ENCODE data around the gene KCNJ6.
"Not testable (repeated sequence)": the region's sequence is repeated elsewhere in the genome, so short reads cannot be mapped to it uniquely, and the experiment has no call there.

The KCNJ6 gene, protein sequence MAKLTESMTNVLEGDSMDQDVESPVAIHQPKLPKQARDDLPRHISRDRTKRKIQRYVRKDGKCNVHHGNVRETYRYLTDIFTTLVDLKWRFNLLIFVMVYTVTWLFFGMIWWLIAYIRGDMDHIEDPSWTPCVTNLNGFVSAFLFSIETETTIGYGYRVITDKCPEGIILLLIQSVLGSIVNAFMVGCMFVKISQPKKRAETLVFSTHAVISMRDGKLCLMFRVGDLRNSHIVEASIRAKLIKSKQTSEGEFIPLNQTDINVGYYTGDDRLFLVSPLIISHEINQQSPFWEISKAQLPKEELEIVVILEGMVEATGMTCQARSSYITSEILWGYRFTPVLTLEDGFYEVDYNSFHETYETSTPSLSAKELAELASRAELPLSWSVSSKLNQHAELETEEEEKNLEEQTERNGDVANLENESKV

DNA sequence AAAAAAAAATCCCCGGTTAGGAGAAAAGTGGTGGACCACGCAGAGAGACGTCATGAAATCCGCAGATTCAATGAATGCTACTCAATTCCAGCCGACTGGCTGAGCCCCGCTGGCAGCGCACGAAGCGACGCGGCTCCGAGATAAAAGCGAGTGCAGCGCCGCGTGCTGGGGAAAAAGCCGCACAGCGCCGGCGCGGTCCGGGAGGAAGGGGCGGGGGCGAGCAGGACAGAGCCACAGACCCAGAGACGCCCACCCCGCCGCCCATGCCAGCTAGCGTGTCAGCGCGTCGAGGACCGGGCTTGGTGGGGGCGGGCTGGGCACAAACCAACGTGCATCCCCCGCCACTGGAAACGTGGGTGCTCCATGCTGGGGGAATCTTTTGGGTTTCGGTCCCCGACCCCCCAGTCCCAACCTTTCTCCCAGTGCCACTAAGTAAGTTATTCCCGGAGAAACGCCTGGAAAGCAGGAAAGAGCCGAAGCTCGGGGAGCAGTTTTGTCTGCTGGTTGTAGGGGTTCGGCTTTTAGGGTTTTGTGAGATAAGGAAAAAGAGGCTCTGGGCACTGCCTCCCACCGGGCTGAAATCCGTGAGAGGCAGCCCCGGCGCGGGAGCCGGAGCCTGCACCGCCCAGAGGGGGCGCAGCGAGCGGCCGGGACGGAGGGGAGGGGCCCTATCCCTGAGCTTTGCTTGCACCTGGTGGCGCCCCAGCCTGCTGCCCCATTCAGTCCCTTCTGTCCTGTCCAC is at the start of gene KCNJ6:
TSS of gene KCNJ6 (minus strand) at position 148 of the 742 bp plus-strand sequence. CDS start 75,775 bp downstream, outside the sequence.
- DNase-seq, result peak; percentile 83

DNA sequence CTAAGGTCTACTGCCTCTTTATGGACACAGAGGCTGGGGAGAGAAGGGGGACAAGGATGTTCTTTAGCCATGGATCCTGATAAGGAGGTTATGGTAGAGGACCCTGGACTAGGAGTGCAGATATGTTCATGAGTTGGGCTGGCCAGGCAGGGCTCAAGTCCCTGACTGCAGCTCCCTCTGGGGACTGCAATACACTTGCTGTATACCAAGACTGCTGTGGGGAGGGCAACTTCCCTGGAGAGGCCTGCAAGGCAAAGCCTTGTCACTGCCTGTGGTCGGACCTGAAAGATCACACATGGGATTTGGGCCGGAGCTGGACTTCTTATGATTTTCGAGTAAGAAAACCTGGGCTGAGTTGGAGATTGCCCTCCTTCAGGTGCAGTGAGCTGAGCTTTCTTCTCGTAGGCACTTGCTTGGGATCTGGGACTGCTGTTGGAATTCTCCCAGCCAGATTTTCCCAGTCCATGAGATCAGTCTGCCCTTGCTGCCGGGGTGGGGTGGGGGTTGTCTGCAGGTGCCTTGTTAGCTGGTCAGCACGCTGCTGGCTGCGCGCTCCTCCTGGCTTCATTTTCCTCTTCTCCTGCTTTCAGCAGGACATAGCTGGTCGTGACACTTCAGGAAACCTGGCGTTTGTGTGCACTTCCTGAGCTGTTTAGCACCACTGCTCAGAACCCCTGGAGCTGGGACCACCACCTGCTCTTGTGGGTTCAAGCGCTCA is 49.0 kb upstream of the KCNJ6 start:
- no peak for DNase-seq

DNA sequence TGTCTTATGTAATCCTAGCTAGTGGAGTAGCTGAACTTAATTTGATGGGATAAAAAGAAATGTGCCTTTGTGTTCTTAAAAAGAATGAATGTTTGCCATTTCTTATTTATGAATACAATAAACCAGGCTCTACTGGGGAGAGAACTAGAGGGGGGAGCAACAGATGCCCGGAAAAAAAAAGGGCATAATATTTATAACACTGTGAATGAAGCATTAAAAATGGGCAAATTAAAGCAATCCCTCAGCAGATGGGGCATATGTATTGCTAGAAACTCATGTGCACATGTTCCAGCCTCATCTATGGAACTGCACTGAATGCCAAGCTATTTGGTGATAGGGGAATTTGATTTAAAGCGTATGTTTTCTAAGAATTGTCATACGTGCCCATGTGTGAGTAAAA is 42.3 kb upstream of the KCNJ6 start:
- no peak for DNase-seq

DNA sequence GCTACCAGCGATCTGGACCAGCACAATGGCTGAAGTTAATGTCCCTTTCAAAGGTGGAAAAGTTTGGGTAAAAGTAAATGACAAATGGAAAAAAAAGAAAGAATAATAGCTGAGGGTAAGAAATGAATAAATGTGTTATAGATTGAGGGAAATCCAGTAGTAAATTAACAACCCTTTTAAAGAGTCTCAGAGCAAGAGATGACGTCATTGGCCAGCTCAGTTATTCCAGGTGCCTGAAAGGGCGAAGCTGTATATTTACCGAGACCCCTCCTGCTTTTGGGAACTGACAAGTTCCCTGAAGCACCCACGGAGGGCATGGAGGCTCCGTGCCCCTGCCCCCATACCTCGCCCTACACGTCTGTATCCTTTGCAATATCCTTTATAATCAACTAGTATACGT is 40.5 kb upstream of the KCNJ6 start:
- DNase-seq, result no peak

DNA sequence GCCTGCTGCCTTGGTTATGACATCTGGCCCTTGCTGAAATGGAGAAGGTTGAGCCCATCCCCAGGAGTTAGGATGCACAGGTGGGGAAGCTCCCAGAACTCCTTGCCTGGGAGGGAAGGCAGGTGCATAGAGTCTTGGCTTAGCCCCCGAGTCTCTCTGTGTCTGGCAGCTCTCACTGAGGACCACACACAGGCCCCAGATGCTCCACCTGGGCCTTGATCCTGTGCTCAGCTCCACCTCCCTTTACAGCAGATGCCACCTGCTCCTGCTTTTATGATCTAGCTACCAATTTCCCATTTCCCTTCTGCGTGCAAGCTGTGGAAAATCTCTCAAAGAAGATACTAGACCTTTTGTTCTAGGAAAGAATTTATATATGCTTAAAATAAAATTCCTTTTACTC is 28.8 kb upstream of the KCNJ6 start:
- no peak for DNase-seq

DNA sequence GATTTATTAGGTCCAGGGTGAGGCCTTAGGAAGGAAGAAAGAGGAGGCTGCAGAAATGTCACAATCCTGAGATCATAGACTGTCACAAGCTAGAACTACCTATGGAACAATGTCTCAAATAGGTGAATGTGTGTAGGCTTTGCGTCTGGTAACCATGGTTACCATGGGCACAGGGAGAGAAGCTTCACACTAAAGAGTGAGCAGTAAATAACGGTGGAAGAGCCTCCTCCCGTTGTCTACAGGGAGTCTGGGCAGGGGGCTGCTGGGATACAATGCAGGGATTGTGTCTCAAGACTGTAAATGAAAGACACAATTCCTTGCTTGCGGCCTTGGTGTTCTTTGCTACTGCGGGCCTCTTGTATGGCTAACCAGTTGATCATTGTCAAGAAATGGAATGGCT is 28.2 kb upstream of the KCNJ6 start:
- no peak for DNase-seq

DNA sequence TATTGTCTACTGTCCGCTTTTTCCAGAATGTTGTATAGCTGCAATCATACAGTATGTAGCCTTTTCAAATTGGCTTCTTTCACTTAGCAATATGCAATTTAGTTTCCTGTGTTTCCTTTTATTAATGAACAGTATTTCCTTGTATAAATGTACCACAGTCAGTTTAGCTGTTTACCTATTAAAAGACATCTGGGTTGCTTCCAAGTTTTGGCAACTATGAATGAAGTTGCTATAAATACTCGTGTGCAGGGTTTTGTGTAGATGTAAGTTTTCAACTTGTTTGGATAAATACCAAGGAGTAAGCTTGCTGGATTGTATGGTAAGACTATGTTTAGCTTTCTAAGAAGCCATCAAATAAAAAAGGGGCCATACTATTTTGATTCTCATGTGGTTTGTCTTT is 24.4 kb upstream of the KCNJ6 start:
- DNase-seq, result no peak

DNA sequence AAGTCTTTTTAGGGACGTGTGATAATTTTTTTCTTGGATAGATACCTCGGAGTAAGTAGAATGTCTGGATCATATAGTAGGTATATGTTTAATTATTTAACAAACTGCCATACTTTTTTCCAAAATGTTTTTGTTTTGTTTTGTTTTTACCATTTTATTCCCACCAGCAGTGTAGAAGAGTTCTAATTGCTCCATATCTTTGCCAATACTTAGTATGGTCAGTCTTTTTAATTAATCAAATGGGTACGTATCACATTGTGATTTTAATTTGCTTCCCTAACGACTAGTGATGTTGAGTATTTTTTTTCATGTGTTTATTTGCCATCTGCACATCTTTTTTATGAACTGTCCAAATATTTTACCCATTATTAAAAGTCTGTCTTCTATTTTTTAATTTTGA is 23.6 kb upstream of the KCNJ6 start:
- DNase-seq, result no peak

DNA sequence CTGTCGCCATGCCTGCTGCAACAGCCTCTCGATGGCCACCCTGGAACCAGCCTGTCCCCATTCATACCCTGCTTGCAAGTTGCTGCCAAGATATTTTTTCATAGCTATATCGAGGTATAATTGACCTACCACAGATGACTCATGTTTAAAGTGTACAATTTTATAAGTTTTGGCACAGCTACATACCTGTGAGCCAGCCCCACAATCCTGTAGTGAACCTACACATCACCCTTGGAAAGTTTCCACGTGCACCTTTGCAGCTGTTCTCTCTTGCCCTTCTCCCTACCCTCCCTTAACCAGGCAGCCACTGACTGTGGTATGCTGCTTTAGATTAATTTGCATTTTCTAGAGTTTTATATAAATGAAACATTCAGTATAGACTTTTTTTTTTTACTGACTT is 23.0 kb upstream of the KCNJ6 start:
- DNase-seq, result no peak

DNA sequence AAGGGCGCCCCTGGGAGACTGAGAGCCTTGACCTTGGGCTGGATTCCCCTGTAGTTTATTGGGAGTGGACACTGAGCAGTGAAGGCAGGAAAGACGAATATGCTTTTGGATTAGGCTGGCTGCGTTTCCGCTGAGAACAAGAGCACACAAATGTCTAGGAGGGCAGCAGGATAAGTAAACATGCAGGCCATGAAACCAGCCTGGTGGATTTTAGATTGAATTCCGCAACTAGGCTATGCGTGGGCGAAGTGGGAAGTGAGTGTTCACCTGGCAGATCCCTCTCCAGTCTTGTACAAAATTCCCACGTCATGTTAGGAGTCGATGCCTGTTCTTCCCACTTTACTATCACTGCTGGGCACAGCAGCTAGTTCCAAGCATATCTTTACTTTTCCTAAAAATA is 21.4 kb upstream of the KCNJ6 start:
- DNase-seq, result no peak

DNA sequence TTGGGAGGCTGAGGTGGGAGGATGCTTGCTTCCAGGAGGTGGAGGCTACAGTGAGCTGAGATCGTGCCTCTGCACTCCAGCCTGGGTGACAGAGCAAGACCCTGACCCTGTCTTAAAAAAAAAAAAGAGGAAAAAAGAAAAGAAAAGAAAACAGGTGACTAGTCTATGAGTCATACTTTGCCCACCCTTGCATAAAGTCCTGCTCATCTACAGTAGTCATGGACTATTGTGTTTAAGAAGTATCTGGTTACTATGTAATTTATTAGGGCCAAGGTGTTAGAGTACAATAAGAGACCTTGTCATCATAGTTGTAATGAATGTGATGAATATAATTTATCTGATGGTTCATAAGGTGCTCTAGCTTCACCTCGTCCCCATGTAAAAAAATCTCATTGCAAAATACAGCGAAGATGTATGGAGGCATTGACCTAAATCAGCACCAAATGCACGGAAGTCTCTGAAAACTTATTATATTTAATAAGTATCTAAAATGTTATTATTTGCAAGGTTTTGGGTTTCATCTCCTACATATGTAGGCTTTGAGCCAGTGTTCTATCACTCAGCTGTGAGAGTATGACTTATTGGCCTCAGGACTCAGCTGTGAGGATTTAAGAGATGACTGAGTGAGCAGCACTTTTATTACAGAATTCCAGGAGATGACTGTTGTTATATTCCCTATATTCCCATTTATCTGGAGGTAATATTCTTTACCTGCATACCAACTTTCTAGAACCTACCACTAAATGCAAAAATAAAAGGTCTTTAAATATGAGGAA is 19.9 kb upstream of the KCNJ6 start:
- no peak for DNase-seq

DNA sequence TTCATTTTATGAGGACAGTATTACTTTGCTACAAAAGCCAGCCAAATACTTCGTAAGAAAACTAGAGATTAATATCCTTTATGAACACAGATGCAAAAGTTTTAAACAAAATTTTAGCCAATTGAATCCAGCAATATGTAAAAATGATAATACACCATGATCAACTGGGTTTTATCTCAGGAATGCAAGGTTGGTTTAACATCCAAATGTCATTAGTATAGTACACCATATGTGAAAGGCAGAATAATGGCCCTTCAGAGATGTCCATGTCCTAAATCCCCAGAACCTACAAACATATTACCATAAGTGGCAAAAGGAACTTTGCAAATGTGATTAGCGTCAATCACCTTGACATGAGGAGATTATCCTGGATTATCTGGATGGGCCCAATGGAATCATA is 16.7 kb upstream of the KCNJ6 start:
- no peak for DNase-seq

DNA sequence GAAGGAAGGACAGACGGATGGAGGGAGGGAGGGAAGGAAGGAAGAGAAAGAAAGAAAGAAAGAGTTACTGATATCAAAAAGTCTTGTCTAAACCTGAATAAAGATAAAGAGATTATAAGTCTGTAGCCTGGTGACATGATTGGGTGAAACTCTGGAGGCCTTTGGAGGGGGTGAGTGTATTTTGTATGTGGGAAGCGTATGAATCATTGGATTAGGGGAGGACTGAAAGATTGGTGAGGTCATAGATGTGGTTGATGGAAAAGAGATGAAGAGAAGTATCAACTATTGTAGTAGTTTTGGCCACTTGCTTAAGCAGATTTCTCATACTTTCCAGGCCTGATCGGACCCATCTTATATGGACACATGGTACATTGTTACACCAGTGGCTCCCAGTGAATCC is 11.5 kb upstream of the KCNJ6 start:
- DNase-seq, result no peak

DNA sequence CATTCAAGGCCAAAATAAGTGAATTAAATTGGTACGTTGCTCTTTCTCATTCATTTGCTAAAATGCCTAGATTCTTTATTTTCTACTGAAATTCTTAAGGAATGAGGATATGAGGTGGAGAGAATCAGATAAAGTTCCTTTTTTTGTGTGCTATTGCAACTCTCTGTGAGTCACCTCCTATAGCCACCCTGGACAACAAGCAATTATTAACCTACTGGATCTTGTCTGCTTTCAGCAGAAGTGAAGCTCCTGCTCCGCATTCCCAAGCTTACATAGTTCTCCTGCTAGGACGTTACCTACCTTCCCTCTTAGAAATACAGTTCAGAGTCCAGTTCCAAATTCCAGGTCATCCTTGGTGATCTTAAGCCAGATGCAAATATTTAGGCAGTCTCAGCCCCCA is 4.8 kb upstream of the KCNJ6 start:
- no peak for DNase-seq

DNA sequence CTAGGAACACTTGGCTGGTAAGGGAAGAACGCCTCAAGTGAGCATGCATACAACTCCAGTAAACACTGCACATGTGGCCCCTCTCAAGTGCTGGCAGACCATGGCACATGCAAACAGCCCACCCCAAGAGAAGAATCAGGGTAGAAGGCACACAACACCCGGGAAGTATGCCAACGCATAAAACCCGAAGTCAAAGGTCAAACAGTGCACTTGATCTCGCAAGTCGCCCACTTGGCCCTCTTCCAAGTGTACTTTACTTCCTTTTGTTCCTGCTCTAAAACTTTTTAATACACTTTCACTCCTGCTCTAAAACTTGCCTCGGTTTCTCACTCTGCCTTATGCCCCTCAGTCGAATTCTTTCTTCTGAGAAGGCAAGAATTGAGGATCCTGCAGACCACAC is 4.0 kb upstream of the KCNJ6 start:
- not testable (repeated sequence) for DNase-seq

DNA sequence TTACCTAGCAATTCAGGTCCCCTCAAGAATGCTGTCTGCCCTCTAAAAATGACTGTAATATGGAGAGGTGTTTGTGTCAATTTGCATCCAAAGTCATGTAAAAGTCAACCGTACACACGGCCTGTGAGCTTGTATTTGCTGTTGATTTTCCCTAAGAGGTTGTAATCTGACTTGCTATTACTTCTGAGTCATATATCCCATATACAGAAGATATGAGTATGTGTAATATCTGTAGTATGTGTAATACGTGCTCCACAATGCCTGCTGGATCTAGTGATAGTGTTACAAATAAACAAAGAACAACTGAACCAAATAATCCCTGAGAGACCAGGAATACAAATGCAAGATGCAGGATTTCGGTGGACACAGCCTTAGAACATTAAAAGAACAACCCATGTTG is 1.4 kb upstream of the KCNJ6 start:
- no peak for DNase-seq

DNA sequence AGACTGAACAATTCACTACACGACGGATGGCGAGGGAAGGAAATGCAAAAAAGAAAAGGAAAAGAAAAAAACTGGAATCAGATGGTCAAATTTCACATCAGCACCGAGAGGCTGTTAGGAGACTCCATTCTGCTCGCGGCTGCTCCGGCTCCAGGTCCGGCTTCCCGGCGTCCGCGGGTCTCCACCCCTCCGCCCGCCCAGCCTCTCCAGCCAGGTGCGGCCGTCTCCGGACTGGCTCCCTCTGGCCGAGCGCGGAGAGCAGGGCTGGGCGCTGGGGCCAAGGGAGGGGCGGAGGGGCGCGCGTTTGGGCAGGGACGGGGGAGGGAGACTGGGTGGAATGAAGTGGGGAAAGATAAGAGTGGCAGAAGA is 332 bp downstream of the KCNJ6 start:
- DNase-seq, result peak; percentile 72

DNA sequence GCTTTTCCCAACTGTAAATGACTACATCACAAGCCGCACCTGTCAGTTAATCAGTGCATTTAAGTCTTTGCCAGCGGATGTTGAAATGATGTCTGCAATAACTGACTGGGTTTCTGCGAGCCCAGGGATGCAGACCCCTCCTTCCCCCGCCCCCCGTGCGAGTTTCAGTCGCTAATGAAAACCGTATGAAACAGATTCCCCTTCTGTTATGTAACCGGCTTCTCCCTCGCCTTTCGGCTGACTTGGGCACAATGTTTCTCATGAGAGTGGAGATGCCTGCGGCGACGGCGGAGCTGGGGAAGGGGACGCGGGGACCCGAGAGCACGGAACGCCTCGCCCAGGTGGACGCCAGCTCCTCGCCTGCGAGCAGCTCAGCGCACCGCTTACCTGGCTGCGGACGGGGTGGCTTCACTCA is 753 bp downstream of the KCNJ6 start:
- no peak for DNase-seq

DNA sequence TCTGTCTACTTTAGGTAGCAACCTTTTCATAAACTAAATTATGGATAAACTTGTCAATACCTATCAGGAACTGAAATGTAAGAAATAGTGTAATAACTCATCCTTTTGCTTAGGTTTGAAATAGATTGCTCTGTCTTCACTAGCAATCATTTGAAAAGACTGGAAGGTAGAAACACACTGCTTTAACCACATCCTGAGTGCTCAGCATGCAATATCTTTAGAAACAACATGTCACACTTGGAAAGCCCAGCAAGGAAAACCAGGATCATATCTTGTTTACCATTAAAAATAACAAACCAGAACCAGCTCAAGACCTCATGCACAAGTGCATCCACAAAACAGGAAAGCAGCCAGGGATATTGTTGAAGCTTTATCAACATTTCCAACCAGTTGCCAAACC is 3.6 kb downstream of the KCNJ6 start:
- DNase-seq, result no peak

DNA sequence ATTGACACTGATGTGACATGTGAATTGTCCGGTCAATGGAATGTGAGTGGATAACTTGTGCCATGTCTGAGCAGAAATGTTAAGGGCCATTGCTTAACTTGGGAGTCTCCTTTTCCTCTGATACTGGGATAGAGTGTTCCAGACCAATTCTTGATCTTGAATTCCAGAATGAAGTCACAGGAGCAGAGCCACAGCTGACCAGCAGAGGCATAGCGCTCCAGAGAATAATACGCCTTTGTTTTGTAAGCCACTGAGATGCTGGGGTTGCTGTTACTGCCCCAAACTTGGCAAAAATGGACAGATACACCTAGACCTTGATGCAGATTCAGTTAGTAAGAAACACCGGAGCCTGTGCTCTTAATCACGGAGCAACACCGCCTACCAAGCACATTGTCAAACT is 6.3 kb downstream of the KCNJ6 start:
- no peak for DNase-seq

DNA sequence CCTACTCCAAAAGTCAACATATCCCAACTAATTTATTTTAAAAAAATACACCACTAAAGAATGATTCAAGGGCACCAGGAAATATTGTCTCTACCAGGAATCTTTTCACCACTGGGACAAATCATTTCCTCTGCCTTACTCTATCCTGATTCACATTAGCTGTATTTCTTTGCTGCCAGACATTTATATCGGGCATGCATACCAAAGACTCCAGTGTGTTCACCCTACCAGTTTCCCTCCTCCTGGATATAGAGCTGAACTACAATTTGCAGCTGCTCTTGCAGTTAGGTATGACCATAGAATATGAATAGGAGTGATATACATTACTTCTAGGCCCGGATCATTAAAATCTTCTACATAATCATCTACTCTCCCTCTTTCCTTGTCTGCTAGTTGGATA is 7.6 kb downstream of the KCNJ6 start:
- no peak for DNase-seq

DNA sequence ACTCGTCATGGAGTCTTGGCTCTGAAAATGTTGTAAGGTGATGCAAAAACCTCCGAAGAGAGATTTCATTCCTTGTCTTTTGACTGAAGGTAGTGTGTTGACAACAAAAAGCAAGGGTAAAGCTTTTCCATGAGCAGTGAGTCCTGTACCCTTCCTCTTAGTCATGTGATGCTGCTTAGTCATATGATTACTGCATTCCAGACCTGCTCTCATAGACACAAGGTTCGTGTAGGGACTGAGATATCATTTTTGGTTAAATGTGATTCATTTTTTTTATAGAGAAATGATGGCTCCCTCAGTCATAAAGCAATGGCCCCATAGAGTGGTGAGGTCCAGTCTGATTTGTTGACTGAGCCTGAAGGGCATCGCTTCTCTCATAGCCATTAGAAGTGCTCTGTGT is 9.2 kb downstream of the KCNJ6 start:
- DNase-seq, result no peak

DNA sequence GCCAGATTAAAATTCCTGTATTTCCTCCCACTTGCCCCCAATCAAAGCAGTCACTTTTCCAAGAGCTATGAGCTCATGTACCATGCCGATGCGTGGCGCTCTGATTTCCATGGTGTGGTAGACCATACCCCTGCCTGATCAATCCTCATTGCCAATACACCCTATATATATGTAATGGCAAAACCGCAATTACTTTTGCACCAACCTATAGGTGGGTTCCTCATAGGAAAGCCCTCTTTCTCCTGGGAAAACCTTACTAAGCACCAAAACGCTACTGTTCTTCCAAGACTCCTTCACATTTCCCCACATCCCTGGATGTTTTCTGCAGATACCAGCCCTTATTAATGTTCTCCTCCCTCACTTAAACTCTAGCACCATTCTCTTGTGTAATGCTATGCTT is 11.0 kb downstream of the KCNJ6 start:
- DNase-seq, result no peak
